ENCODE data around the gene C2orf68.

GRCh38 chr2:85595301-85596025, 16.4 kb downstream of the C2orf68 start, which contains the start of gene RNF181:
- TF ChIP-seq ZNF37A (tag by site-specific recombination; IDR thresholded peaks at IDR 0.05) (no peak), ZNF311 (tag by site-specific recombination; IDR thresholded peaks at IDR 0.05; ENCODE audit: borderline replicate concordance) (no peak), ZNF768 (tag by site-specific recombination; IDR thresholded peaks at IDR 0.05) (no peak), PRDM6 (tag by site-specific recombination; IDR thresholded peaks at IDR 0.05) (no peak), CTCF (tag by site-specific recombination; IDR thresholded peaks at IDR 0.05) (no peak), AEBP2 (tag by site-specific recombination; IDR thresholded peaks at IDR 0.05; ENCODE audit: borderline replicate concordance) (no peak), ZNF621 (tag by site-specific recombination; IDR thresholded peaks at IDR 0.05) (no peak), HOXA7 (CRISPR knock-in tag; IDR thresholded peaks at IDR 0.05; ENCODE audit: borderline replicate concordance) (no peak), ZNF792 (tag by site-specific recombination; IDR thresholded peaks at IDR 0.05) (no peak), ZSCAN30 (tag by site-specific recombination; IDR thresholded peaks at IDR 0.05) (no peak), ZNF629 (tag by site-specific recombination; IDR thresholded peaks at IDR 0.05) (no peak; the same call in 1 of the 2 replicates), ZBTB21 (tag by site-specific recombination; IDR thresholded peaks at IDR 0.05) (no peak), ZNF785 (tag by site-specific recombination; IDR thresholded peaks at IDR 0.05) (no peak), KLF1 (tag by site-specific recombination; IDR thresholded peaks at IDR 0.05) (no peak)

Data from HEK293 (cell line).